Fibroblast of pulmonary artery (primary cell): Measurements from ENCODE around the gene KSR2.

Source experiments
- DNase-seq: peaks from one replicate; pipeline ENCODE4 v3.0.0-alpha.2; 2010; ENCODE audit warnings: low read depth
- H3K4me3 ChIP-seq: replicated peaks from 2 replicates; pipeline ENCODE4 v1.5.1; 2011; ENCODE audit warnings: low read depth, mild to moderate bottlenecking, control low read depth, low read length, moderate library complexity
- CTCF ChIP-seq: IDR thresholded peaks from 2 replicates; pipeline ENCODE4 v1.5.1; 2011; ENCODE audit warnings: mild to moderate bottlenecking, control low read depth, low read length, inconsistent platforms; ENCODE audit errors: missing control alignments

KSR2 gene

GRCh38 chr12:117404203-117404853 is 564.5 kb downstream of the KSR2 start:
- TF ChIP-seq CTCF, result no peak
- no peak overlapping the region for H3K4me3 ChIP-seq
- no peak for DNase-seq

GRCh38 chr12:117403586-117404139 is 565.1 kb downstream of the KSR2 start:
- no peak for TF ChIP-seq CTCF
- H3K4me3 ChIP-seq, result no peak overlapping the region
- no peak for DNase-seq
